HepG2 (cell line): ENCODE results near the gene CADM1. TPM values are rescaled to one million over a fixed set of nuclear protein-coding genes. Genes with fewer than 3 reads are reported as not detected.
A peak's percentile ranks its signal among the peaks of the same experiment; 100 is the strongest.

Source experiments
- DNMT3B ChIP-seq: conservative IDR thresholded peaks from 2 replicates; pipeline ENCODE4 v1.6.1; 2016; ENCODE audit warnings: missing biosample characterization, control low read depth
- IKZF1 ChIP-seq: fragments of 450-650 bp; IDR thresholded peaks from 2 replicates; pipeline ENCODE4 v1.7.1; 2016
- ISL2 ChIP-seq: sonication (generic); formaldehyde crosslinking; IDR thresholded peaks from 2 replicates; pipeline ENCODE4 v1.5.0; 2020; ENCODE audit warnings: missing genetic modification reagents
- NAIF1 ChIP-seq: sonication (generic); formaldehyde crosslinking; IDR thresholded peaks from 2 replicates; pipeline ENCODE4 v1.5.0; 2020; ENCODE audit warnings: mild to moderate bottlenecking, missing genetic modification reagents, borderline replicate concordance
- NFE2 ChIP-seq: sonication (generic); formaldehyde crosslinking; IDR thresholded peaks from 2 replicates; pipeline ENCODE4 v1.4.0; 2020; ENCODE audit warnings: missing genetic modification reagents
- NFYB ChIP-seq: sonication (generic); formaldehyde crosslinking; IDR thresholded peaks from 2 replicates; pipeline ENCODE4 v1.4.0; 2020; ENCODE audit warnings: missing genetic modification reagents
- SALL1 ChIP-seq: sonication (generic); formaldehyde crosslinking; IDR thresholded peaks from 2 replicates; pipeline ENCODE4 v1.8.0; 2022; ENCODE audit warnings: mild to moderate bottlenecking, missing genetic modification reagents
- SRSF4 ChIP-seq: fragments of 200-400 bp; formaldehyde crosslinking; IDR thresholded peaks from one replicate; pipeline ENCODE4 v1.6.1; 2018; ENCODE audit warnings: mild to moderate bottlenecking, low read depth, low read length, moderate library complexity; ENCODE audit not compliant: poor library complexity, severe bottlenecking
- ZNF282 ChIP-seq: fragments of 450-650 bp; IDR thresholded peaks from 2 replicates; pipeline ENCODE4 v1.6.1; 2018; ENCODE audit not compliant: partially characterized antibody
- ZNF441 ChIP-seq: sonication (generic); formaldehyde crosslinking; IDR thresholded peaks from 2 replicates; pipeline ENCODE4 v1.7.0; 2021; ENCODE audit warnings: missing genetic modification reagents, borderline replicate concordance
- ZNF460 ChIP-seq: sonication (generic); formaldehyde crosslinking; IDR thresholded peaks from 2 replicates; pipeline ENCODE4 v1.5.1; 2020; ENCODE audit warnings: missing genetic modification reagents, mild to moderate bottlenecking, borderline replicate concordance
- ZNF501 ChIP-seq: sonication (generic); formaldehyde crosslinking; IDR thresholded peaks from 2 replicates; pipeline ENCODE4 v1.5.1; 2020; ENCODE audit warnings: mild to moderate bottlenecking, moderate library complexity, missing genetic modification reagents
- ZNF558 ChIP-seq: sonication (generic); formaldehyde crosslinking; IDR thresholded peaks from 2 replicates; pipeline ENCODE4 v1.9.0; 2022; ENCODE audit warnings: mild to moderate bottlenecking, missing genetic modification reagents, borderline replicate concordance
- ZNF564 ChIP-seq: sonication (generic); formaldehyde crosslinking; IDR thresholded peaks from 2 replicates; pipeline ENCODE4 v1.8.1; 2023; ENCODE audit warnings: mild to moderate bottlenecking, missing genetic modification reagents
- ZNF605 ChIP-seq: sonication (generic); formaldehyde crosslinking; IDR thresholded peaks from 2 replicates; pipeline ENCODE4 v1.8.0; 2022; ENCODE audit warnings: mild to moderate bottlenecking, missing genetic modification reagents
- ZNF678 ChIP-seq: sonication (generic); formaldehyde crosslinking; IDR thresholded peaks from 2 replicates; pipeline ENCODE4 v1.4.0; 2020; ENCODE audit warnings: mild to moderate bottlenecking, missing genetic modification reagents
- polyA plus RNA-seq, 8 experiments: library from polyadenylated mRNA; depleted of rRNA in 3 of 8; stranded (reverse) in 7 of 8; unstranded in 1 of 8; fragments of >200 nt; fragmentation: Illumina TruSeq in 4 of 8; extraction: Trizol in 4 of 8; gene quantifications; 2 replicates each; pipeline versions ENCODE4 v1.2.1 to v1.2.3, GENCODE V29; 2011 to 2016; ENCODE audit warnings: low read depth in 4 of 8, missing spikeins in 1 of 8, mixed read lengths in 1 of 8; ENCODE audit not compliant: insufficient read depth in 1 of 8
- total RNA-seq, 5 experiments: library from RNA; depleted of rRNA; stranded (reverse); fragments of >200 nt; fragmentation: Illumina TruSeq; extraction: Trizol; gene quantifications; 2 replicates each; pipeline ENCODE4 v1.2.3, GENCODE V29; 2016; ENCODE audit warnings: low read depth in 1 of 5
- TF ChIP-seq, protein P1 (sequence below): sonication (generic); formaldehyde crosslinking; IDR thresholded peaks from 2 replicates; pipeline ENCODE4 v1.9.0; 2021; ENCODE audit warnings: missing genetic modification reagents, mild to moderate bottlenecking, borderline replicate concordance
- TF ChIP-seq, protein P2 (sequence below): sonication (generic); formaldehyde crosslinking; IDR thresholded peaks from 2 replicates; pipeline ENCODE4 v1.4.0; 2020; ENCODE audit warnings: missing genetic modification reagents
- TF ChIP-seq, protein P3 (sequence below): IDR thresholded peaks from 2 replicates; pipeline ENCODE4 v1.6.1; 2016
- TF ChIP-seq, protein P4 (sequence below): sonication (generic); formaldehyde crosslinking; IDR thresholded peaks from 2 replicates; pipeline ENCODE4 v1.5.0; 2020; ENCODE audit warnings: missing genetic modification reagents
- TF ChIP-seq, protein P5 (sequence below): sonication (generic); formaldehyde crosslinking; IDR thresholded peaks from 2 replicates; pipeline ENCODE4 v1.5.1; 2020; ENCODE audit warnings: mild to moderate bottlenecking, moderate library complexity, missing genetic modification reagents

CADM1 gene
- total and polyA plus RNA-seq, 2 of the 13 experiments (the other 11 are each of a cell fraction or from before 2014, with no cell fraction given), result 71.3 to 122 TPM

DNA sequence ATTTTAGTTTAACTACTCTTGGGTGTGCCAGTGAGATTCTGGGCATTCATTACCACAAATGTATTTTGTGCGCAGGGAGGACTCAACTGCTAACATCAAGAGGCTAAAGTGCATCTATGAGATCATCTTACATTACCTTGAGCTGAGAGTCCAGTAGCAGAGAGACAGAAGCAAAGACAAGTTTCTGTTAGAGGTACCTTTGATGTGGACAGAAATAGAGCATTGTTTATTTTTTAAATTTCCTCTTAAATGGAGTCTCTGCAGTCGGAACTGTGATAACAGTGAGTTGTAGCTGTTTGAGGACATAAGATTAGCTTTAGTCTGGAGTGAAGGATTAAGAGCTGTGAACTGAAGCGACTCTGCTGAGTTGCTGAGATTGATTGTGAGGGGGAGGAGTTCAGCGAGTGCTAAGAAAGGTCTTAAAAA, 297.0 kb downstream of the CADM1 start (continued):
- TF ChIP-seq, protein P1, sequence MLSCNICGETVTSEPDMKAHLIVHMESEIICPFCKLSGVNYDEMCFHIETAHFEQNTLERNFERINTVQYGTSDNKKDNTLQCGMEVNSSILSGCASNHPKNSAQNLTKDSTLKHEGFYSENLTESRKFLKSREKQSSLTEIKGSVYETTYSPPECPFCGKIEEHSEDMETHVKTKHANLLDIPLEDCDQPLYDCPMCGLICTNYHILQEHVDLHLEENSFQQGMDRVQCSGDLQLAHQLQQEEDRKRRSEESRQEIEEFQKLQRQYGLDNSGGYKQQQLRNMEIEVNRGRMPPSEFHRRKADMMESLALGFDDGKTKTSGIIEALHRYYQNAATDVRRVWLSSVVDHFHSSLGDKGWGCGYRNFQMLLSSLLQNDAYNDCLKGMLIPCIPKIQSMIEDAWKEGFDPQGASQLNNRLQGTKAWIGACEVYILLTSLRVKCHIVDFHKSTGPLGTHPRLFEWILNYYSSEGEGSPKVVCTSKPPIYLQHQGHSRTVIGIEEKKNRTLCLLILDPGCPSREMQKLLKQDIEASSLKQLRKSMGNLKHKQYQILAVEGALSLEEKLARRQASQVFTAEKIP (CRISPR knock-in tag), result no peak
- TF ChIP-seq, protein P2, sequence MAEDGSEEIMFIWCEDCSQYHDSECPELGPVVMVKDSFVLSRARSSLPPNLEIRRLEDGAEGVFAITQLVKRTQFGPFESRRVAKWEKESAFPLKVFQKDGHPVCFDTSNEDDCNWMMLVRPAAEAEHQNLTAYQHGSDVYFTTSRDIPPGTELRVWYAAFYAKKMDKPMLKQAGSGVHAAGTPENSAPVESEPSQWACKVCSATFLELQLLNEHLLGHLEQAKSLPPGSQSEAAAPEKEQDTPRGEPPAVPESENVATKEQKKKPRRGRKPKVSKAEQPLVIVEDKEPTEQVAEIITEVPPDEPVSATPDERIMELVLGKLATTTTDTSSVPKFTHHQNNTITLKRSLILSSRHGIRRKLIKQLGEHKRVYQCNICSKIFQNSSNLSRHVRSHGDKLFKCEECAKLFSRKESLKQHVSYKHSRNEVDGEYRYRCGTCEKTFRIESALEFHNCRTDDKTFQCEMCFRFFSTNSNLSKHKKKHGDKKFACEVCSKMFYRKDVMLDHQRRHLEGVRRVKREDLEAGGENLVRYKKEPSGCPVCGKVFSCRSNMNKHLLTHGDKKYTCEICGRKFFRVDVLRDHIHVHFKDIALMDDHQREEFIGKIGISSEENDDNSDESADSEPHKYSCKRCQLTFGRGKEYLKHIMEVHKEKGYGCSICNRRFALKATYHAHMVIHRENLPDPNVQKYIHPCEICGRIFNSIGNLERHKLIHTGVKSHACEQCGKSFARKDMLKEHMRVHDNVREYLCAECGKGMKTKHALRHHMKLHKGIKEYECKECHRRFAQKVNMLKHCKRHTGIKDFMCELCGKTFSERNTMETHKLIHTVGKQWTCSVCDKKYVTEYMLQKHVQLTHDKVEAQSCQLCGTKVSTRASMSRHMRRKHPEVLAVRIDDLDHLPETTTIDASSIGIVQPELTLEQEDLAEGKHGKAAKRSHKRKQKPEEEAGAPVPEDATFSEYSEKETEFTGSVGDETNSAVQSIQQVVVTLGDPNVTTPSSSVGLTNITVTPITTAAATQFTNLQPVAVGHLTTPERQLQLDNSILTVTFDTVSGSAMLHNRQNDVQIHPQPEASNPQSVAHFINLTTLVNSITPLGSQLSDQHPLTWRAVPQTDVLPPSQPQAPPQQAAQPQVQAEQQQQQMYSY, result no peak
- peak; percentile 30; the same call in 1 of the 2 replicates for TF ChIP-seq SALL1
- no peak for TF ChIP-seq ZNF460 (CRISPR knock-in tag)
- no peak for TF ChIP-seq ZNF564 (CRISPR knock-in tag)
- no peak for TF ChIP-seq ZNF282
- TF ChIP-seq, protein P3, sequence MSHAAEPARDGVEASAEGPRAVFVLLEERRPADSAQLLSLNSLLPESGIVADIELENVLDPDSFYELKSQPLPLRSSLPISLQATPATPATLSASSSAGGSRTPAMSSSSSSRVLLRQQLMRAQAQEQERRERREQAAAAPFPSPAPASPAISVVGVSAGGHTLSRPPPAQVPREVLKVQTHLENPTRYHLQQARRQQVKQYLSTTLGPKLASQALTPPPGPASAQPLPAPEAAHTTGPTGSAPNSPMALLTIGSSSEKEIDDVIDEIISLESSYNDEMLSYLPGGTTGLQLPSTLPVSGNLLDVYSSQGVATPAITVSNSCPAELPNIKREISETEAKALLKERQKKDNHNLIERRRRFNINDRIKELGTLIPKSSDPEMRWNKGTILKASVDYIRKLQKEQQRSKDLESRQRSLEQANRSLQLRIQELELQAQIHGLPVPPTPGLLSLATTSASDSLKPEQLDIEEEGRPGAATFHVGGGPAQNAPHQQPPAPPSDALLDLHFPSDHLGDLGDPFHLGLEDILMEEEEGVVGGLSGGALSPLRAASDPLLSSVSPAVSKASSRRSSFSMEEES (CRISPR knock-in tag), result no peak
- TF ChIP-seq ZNF441, result no peak
- no peak for TF ChIP-seq NFE2 (CRISPR knock-in tag)
- TF ChIP-seq SRSF4, result no peak
- TF ChIP-seq DNMT3B (CRISPR knock-in tag), result no peak
- no peak for TF ChIP-seq NAIF1
- no peak; the same call in 1 of the 2 replicates for TF ChIP-seq ISL2 (CRISPR knock-in tag)
- TF ChIP-seq ZNF605, result no peak
- no peak for TF ChIP-seq ZNF501 (CRISPR knock-in tag)
- no peak for TF ChIP-seq ZNF558
- TF ChIP-seq ZNF678 (CRISPR knock-in tag), result no peak
- TF ChIP-seq IKZF1, result no peak
- TF ChIP-seq NFYB (CRISPR knock-in tag), result no peak
- TF ChIP-seq, protein P4, sequence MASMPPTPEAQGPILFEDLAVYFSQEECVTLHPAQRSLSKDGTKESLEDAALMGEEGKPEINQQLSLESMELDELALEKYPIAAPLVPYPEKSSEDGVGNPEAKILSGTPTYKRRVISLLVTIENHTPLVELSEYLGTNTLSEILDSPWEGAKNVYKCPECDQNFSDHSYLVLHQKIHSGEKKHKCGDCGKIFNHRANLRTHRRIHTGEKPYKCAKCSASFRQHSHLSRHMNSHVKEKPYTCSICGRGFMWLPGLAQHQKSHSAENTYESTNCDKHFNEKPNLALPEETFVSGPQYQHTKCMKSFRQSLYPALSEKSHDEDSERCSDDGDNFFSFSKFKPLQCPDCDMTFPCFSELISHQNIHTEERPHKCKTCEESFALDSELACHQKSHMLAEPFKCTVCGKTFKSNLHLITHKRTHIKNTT (CRISPR knock-in tag), result no peak
- TF ChIP-seq, protein P5, sequence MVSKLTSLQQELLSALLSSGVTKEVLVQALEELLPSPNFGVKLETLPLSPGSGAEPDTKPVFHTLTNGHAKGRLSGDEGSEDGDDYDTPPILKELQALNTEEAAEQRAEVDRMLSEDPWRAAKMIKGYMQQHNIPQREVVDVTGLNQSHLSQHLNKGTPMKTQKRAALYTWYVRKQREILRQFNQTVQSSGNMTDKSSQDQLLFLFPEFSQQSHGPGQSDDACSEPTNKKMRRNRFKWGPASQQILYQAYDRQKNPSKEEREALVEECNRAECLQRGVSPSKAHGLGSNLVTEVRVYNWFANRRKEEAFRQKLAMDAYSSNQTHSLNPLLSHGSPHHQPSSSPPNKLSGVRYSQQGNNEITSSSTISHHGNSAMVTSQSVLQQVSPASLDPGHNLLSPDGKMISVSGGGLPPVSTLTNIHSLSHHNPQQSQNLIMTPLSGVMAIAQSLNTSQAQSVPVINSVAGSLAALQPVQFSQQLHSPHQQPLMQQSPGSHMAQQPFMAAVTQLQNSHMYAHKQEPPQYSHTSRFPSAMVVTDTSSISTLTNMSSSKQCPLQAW (CRISPR knock-in tag), result no peak
